Measurements from ENCODE around the gene FIGNL1.

GRCh38 chr7:50481867-50482266, 31.7 kb upstream of the FIGNL1 start:
- TF ChIP-seq USF2 (CRISPR knock-in tag; IDR thresholded peaks at IDR 0.05) = no peak
- no peak for TF ChIP-seq CTCF (IDR thresholded peaks at IDR 0.05)
- TF ChIP-seq HMGXB4 (CRISPR knock-in tag; IDR thresholded peaks at IDR 0.05) = no peak
- TF ChIP-seq FOXP1 (CRISPR knock-in tag; IDR thresholded peaks at IDR 0.05; ENCODE audit: borderline replicate concordance) = no peak
- TF ChIP-seq NR1H2 (CRISPR knock-in tag; IDR thresholded peaks at IDR 0.05) = no peak
- TF ChIP-seq GABPB1 (CRISPR knock-in tag; IDR thresholded peaks at IDR 0.05) = no peak
- TF ChIP-seq CREB1 (CRISPR knock-in tag; IDR thresholded peaks at IDR 0.05) = no peak
- TF ChIP-seq ZNF263 (CRISPR knock-in tag; IDR thresholded peaks at IDR 0.05; ENCODE audit: low read depth) = no peak
- TF ChIP-seq ZNF317 (CRISPR knock-in tag; IDR thresholded peaks at IDR 0.05; ENCODE audit: borderline replicate concordance, low read depth) = no peak

All from WTC11 (cell line).